ENCODE data around the gene CDK17. TPM values are rescaled to one million over a fixed set of nuclear protein-coding genes. Genes with fewer than 3 reads are reported as not detected.

Gene CDK17
- total RNA-seq, 2 donors from 2014 or later = 34.7 to 79.5 TPM

DNA sequence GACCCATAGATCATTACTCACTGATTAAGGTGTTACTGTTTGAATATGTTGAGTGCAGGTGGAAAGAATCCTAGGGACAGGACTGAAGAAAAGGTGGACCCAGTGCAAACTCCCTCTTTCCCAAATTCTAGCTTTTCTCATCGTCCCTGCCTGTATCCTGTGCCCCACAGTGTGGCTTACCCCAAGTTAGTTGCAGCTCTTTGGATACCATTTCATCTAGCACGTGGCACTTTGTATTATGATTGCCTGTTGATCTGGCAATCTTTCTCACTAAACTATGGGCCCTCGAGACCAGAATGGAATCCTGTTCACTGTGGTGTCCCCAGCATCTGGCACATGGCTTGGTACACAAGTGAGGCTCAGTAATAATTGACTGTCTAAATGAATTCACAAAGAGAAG is 139.6 kb downstream of the CDK17 start:
- TF ChIP-seq POLR2AphosphoS5 (IDR thresholded peaks at IDR 0.05) (no peak), POLR2A (IDR thresholded peaks at IDR 0.05) (no peak)
- TF ChIP-seq, protein P1, sequence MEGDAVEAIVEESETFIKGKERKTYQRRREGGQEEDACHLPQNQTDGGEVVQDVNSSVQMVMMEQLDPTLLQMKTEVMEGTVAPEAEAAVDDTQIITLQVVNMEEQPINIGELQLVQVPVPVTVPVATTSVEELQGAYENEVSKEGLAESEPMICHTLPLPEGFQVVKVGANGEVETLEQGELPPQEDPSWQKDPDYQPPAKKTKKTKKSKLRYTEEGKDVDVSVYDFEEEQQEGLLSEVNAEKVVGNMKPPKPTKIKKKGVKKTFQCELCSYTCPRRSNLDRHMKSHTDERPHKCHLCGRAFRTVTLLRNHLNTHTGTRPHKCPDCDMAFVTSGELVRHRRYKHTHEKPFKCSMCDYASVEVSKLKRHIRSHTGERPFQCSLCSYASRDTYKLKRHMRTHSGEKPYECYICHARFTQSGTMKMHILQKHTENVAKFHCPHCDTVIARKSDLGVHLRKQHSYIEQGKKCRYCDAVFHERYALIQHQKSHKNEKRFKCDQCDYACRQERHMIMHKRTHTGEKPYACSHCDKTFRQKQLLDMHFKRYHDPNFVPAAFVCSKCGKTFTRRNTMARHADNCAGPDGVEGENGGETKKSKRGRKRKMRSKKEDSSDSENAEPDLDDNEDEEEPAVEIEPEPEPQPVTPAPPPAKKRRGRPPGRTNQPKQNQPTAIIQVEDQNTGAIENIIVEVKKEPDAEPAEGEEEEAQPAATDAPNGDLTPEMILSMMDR (IDR thresholded peaks at IDR 0.05) = no peak
- no peaks in the 10 kb centered on the region for H3K9me3 ChIP-seq
- no peak overlapping the region for H3K4me3 ChIP-seq
- intact Hi-C loops (cut with DNase I) = no loop called here
- WGBS = 87% methylated on average over 3 of the region's 3 CpGs
- H3K27ac ChIP-seq = no peak overlapping the region
- no peak for DNase-seq (ENCODE audit: low spot score)
- no peaks in the 10 kb centered on the region for H3K36me3 ChIP-seq
- no peaks in the 10 kb centered on the region for H3K27me3 ChIP-seq (replicated peaks; ENCODE audit: insufficient read depth)
- H3K4me1 ChIP-seq (replicated peaks) = peaks cover 7% of the 10 kb centered on the region

DNA sequence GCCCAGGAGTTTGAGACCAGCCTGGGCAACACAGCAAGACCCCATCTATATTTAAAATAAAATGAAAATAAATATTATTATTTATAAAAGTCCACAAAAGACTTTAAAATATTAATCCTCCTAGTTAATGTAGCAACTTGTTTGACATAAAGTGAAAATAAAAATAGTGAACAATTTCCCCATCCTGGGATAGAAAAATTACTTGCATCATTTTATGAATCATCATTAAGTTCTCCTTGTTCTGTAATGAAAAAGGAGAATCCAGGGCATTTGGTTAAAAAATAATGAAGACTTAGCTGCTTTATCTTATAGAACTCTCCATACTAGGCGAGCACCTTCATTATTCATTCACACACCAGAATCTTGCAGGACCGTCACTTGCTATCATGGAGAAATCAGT is 140.0 kb downstream of the CDK17 start:
- Histone ChIP-seq H3K9me3 (no peaks in the 10 kb centered on the region), H3K4me3 (no peak overlapping the region), H3K36me3 (no peaks in the 10 kb centered on the region), H3K27me3 (replicated peaks; ENCODE audit: insufficient read depth) (no peaks in the 10 kb centered on the region), H3K4me1 (replicated peaks) (peaks cover 7% of the 10 kb centered on the region), H3K27ac (no peak overlapping the region)
- WGBS = 96% methylated on average over 2 of the region's 2 CpGs
- TF ChIP-seq, protein P1 (IDR thresholded peaks at IDR 0.05) = no peak
- TF ChIP-seq POLR2AphosphoS5 (IDR thresholded peaks at IDR 0.05) = no peak
- TF ChIP-seq POLR2A (IDR thresholded peaks at IDR 0.05) = no peak
- DNase-seq (ENCODE audit: low spot score) = no peak
- intact Hi-C loops (cut with DNase I) = no loop called here

DNA sequence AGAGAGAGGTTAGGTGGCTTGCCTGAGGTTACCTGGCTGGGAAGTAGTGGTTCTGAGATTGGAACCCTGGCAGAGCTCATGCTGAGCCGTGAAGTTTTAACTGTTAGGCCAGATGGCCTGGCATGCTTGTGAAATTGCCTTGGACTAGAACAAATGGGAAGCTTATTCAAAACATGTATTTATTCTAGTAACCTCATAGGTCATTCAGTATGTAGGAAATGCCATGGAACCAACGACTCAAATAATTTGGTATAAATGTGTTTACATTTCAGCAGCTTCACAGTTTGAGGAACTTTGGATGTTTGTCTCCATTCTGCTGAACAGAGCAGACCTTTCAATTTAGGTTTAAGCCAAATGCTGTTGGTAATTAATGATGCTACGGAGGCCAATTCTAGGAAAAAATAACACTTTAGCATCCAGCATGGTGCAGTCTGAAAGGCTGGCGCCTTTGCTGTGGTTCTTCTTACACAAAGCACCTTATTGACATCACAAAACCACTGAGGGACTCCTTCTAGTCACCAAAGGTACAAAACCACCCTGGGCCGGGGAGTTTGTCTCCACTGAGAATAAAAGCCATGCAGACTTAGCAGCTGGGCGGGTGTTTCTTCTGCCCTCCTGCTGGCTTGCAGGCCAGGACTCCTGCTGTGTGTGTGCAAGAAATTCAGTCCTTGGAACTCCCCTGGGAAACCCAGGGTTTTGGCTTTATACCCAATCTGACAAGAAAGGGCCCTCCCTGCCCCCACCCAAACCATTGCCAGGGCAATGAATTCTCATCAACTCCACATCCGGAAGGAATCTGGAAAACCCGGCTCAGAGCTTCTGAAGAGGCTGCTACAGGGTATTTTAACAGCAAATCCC is 141.9 kb downstream of the CDK17 start:
- TF ChIP-seq, protein P1 (IDR thresholded peaks at IDR 0.05) = no peak
- no peak for TF ChIP-seq POLR2A (IDR thresholded peaks at IDR 0.05)
- no peak for TF ChIP-seq POLR2AphosphoS5 (IDR thresholded peaks at IDR 0.05)
- no peaks in the 10 kb centered on the region for H3K9me3 ChIP-seq
- H3K27me3 ChIP-seq (replicated peaks; ENCODE audit: insufficient read depth) = no peaks in the 10 kb centered on the region
- H3K27ac ChIP-seq = peak overlapping the region in 1 of 2 donors; percentile 23
- intact Hi-C loops (cut with DNase I) = no loop called here
- H3K4me1 ChIP-seq (replicated peaks) = peaks cover 7% of the 10 kb centered on the region
- H3K4me3 ChIP-seq = no peak overlapping the region
- 37% methylated on average over 8 of the region's 8 CpGs for WGBS
- no peak for DNase-seq (ENCODE audit: low spot score)
- H3K36me3 ChIP-seq = no peaks in the 10 kb centered on the region

DNA sequence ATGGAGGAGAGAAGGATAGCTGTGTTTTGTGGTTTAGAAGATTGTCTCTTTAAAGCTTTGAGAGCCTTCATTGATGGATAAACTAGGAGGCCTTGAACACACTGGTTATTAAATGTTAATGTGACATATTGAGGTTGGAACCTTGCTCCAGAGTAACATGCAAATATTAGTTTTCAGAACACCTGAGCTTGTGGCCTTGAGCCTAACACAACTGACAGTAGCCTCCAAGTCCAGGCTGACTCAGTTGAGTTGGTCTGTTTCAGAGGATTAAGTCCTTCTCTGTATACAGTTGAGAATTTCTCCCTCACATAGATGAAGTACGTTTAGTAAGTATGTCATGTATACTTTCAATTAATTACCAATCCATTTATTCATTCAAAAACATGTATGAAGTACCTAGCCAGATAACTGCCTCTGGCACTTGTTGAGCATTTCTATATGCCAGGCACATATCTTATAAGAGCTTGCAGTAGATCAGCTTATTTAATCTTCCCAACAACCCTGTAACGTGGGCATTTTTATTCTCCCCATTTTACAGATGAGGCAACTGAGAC is 142.6 kb downstream of the CDK17 start:
- TF ChIP-seq, protein P1 (IDR thresholded peaks at IDR 0.05) = no peak
- TF ChIP-seq POLR2AphosphoS5 (IDR thresholded peaks at IDR 0.05) = no peak
- no peak for TF ChIP-seq POLR2A (IDR thresholded peaks at IDR 0.05)
- Histone ChIP-seq H3K36me3 (no peaks in the 10 kb centered on the region), H3K27me3 (replicated peaks; ENCODE audit: insufficient read depth) (no peaks in the 10 kb centered on the region), H3K4me3 (no peak overlapping the region), H3K27ac (no peak overlapping the region), H3K9me3 (no peaks in the 10 kb centered on the region), H3K4me1 (replicated peaks) (peaks cover 7% of the 10 kb centered on the region)
- intact Hi-C loops (cut with DNase I) = no loop called here
- 68% methylated on average over 2 of the region's 2 CpGs for WGBS
- no peak for DNase-seq (ENCODE audit: low spot score)

All from prostate gland (tissue), 2 donors.